ENCODE results near the gene BMPER. TPM values are rescaled to one million over a fixed set of nuclear protein-coding genes. Genes with fewer than 3 reads are reported as not detected.

Gene BMPER
- total RNA-seq, 2 donors from 2014 or later: 3.0 to 3.8 TPM

GRCh38 chr7:34104992-34105391 is 199.7 kb downstream of the BMPER start:
- DNase-seq (ENCODE audit: low spot score): no peak
- no peak overlapping the region for H3K27ac ChIP-seq
- no peaks in the 10 kb centered on the region for H3K4me1 ChIP-seq
- no peak for TF ChIP-seq CTCF (IDR thresholded peaks at IDR 0.05)
- H3K9me3 ChIP-seq: no peaks in the 10 kb centered on the region
- H3K4me3 ChIP-seq: no peak overlapping the region
- H3K36me3 ChIP-seq: no peaks in the 10 kb centered on the region
- H3K27me3 ChIP-seq: no peaks in the 10 kb centered on the region

GRCh38 chr7:34107276-34107675 is 201.9 kb downstream of the BMPER start:
- no peak for TF ChIP-seq CTCF (IDR thresholded peaks at IDR 0.05)
- Histone ChIP-seq H3K27ac (peak overlapping the region in 1 of 2 donors; percentile 14), H3K4me3 (no peak overlapping the region), H3K4me1 (no peaks in the 10 kb centered on the region), H3K36me3 (no peaks in the 10 kb centered on the region), H3K27me3 (no peaks in the 10 kb centered on the region), H3K9me3 (no peaks in the 10 kb centered on the region)
- DNase-seq (ENCODE audit: low spot score): no peak

- Histone ChIP-seq H3K36me3 (no peaks in the 10 kb centered on the region), H3K27me3 (no peaks in the 10 kb centered on the region), H3K27ac (no peak overlapping the region), H3K4me3 (no peak overlapping the region), H3K9me3 (no peaks in the 10 kb centered on the region), H3K4me1 (no peaks in the 10 kb centered on the region)
- TF ChIP-seq CTCF (IDR thresholded peaks at IDR 0.05): no peak
- DNase-seq (ENCODE audit: low spot score): peak; percentile 83
These were observed 202.8 kb downstream of the BMPER start for GRCh38 chr7:34108165-34108564.

- H3K27ac ChIP-seq: no peak overlapping the region
- no peak overlapping the region for H3K4me3 ChIP-seq
- H3K9me3 ChIP-seq: peaks cover 0 to 6% of the 10 kb centered on the region in 2 donors
- no peaks in the 10 kb centered on the region for H3K4me1 ChIP-seq
- no peak for TF ChIP-seq CTCF (IDR thresholded peaks at IDR 0.05)
- H3K36me3 ChIP-seq: no peaks in the 10 kb centered on the region
- DNase-seq (ENCODE audit: low spot score): no peak
- H3K27me3 ChIP-seq: no peaks in the 10 kb centered on the region
These were observed 204.8 kb downstream of the BMPER start for GRCh38 chr7:34109936-34110780.

- Histone ChIP-seq H3K36me3 (no peaks in the 10 kb centered on the region), H3K4me1 (no peaks in the 10 kb centered on the region), H3K4me3 (no peak overlapping the region), H3K9me3 (peaks cover 0 to 13% of the 10 kb centered on the region in 2 donors), H3K27me3 (no peaks in the 10 kb centered on the region), H3K27ac (no peak overlapping the region)
- no peak for DNase-seq (ENCODE audit: low spot score)
- no peak for TF ChIP-seq CTCF (IDR thresholded peaks at IDR 0.05)
These were observed 205.7 kb downstream of the BMPER start for GRCh38 chr7:34111031-34111430.

Measured in right atrium auricular region (tissue), 2 donors.